Measurements from ENCODE around the gene CACNB4.

Gene CACNB4

DNA sequence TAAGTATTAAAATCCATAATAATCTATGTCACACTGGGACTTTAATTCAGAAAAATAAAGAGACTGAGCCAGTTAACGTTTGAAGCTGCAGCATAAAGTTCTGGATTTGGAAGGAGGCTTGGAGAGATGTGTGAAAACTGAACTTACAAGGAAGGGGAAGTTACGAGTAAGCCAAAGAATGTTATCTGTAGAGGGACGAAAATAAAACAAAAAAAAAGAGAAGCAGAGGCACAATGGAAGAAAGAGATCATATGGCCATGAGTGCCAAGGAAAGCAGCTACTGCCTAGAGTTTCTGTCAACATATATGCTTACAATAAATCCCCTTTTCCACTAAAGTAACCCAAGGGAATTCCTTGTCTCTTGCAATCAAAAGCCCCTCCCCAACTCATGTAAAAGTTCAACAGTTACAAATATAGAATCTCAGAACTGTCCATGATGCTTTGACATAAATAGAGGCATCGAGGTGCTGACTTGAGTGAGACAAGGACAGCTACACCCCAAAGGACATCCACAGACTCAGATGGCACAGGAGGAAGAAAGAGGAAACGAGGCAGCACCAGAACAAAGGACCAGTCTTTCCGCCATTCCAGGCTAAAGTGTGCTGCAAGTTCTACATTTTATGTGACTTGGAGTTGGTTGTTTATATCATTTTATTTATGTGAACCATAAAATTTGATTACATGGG lies 254.5 kb downstream of the CACNB4 start:
- TF ChIP-seq, protein P1, sequence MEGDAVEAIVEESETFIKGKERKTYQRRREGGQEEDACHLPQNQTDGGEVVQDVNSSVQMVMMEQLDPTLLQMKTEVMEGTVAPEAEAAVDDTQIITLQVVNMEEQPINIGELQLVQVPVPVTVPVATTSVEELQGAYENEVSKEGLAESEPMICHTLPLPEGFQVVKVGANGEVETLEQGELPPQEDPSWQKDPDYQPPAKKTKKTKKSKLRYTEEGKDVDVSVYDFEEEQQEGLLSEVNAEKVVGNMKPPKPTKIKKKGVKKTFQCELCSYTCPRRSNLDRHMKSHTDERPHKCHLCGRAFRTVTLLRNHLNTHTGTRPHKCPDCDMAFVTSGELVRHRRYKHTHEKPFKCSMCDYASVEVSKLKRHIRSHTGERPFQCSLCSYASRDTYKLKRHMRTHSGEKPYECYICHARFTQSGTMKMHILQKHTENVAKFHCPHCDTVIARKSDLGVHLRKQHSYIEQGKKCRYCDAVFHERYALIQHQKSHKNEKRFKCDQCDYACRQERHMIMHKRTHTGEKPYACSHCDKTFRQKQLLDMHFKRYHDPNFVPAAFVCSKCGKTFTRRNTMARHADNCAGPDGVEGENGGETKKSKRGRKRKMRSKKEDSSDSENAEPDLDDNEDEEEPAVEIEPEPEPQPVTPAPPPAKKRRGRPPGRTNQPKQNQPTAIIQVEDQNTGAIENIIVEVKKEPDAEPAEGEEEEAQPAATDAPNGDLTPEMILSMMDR (conservative IDR thresholded peaks at IDR 0.05; ENCODE audit: low read length) = no peak
- no peak for DNase-seq (ENCODE audit: low read depth)
- H3K4me3 ChIP-seq (ENCODE audit: low read length) = no peak overlapping the region

DNA sequence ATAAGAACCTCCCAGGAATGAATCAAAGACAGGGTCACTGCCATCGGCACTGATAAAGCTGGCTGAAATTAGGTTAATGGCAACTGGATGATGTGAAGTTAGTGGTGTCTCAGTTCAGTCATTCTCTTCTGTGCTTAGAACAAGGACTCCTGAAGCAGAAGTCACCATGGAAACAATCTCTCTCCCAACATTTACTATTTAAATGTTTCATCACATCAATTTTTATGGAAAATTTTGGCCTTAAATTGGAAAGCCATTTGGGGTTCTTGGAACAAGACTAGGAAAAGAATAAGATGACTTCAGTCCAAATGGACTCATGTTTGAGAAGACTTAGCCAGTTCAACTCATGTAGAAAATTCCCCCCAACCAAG lies 255.2 kb downstream of the CACNB4 start:
- TF ChIP-seq, protein P1 (conservative IDR thresholded peaks at IDR 0.05; ENCODE audit: low read length) = no peak
- DNase-seq (ENCODE audit: low read depth) = no peak
- no peak overlapping the region for H3K4me3 ChIP-seq (ENCODE audit: low read length)

DNA sequence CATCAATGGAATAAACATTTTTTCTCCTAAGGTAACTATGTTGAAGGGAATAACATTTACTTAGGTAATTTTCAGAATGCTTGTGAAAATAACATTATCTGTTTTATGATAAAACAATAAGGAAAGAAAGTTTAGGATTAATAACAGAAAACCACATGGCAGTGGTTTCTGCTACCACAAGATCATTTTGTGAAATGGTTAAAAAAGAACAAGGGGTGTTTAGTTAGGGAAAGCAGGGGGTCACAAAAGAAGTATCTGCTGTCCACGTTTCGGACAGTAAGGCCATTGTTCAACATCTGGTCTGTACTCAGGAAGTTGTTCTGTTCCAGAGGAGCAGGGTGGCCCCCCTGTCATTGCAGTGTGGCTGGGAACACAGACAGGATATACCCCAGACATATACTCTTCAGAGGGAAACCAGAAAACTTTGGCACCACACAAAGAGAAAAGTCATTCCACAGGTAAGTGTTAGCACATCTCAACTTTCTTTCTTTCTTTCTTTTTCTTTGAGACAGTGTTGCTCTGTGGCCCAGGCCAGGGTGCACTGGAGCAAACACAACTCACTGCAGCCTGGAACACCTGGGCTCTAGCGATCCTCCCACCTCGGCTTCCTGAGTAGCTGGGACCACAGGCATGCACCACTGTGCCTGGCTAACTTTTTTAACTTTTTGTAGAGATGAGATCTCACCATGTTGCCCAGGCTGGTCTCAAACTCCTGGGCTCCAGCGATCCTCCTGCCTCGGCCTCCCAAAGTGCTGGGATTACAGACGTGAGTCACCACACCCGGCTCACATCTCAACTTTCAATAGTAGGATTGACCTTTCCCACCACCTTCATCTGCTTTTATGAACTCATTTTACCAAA lies 255.8 kb downstream of the CACNB4 start:
- TF ChIP-seq, protein P1 (conservative IDR thresholded peaks at IDR 0.05; ENCODE audit: low read length) = no peak
- no peak overlapping the region for H3K4me3 ChIP-seq (ENCODE audit: low read length)
- no peak for DNase-seq (ENCODE audit: low read depth)

DNA sequence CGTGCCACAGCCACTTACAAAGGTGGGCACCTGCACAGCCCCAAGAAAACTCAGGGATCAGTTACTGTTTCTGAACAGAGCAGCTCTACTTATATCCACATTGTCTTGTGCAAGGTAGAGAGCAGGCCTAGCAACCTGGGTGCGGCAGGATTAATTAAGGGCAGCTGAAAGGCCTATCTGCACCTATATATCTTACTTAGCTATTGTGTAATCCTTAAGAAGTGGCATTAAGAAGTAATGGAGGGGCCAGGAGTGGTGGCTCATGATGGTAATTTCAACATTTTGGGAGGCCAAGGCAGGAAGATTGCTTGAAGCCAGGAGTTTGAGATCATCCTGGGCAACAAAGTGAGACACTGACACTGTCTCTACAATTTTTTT lies 257.8 kb downstream of the CACNB4 start:
- H3K4me3 ChIP-seq (ENCODE audit: low read length) = no peak overlapping the region
- TF ChIP-seq, protein P1 (conservative IDR thresholded peaks at IDR 0.05; ENCODE audit: low read length) = no peak
- DNase-seq (ENCODE audit: low read depth) = no peak

DNA sequence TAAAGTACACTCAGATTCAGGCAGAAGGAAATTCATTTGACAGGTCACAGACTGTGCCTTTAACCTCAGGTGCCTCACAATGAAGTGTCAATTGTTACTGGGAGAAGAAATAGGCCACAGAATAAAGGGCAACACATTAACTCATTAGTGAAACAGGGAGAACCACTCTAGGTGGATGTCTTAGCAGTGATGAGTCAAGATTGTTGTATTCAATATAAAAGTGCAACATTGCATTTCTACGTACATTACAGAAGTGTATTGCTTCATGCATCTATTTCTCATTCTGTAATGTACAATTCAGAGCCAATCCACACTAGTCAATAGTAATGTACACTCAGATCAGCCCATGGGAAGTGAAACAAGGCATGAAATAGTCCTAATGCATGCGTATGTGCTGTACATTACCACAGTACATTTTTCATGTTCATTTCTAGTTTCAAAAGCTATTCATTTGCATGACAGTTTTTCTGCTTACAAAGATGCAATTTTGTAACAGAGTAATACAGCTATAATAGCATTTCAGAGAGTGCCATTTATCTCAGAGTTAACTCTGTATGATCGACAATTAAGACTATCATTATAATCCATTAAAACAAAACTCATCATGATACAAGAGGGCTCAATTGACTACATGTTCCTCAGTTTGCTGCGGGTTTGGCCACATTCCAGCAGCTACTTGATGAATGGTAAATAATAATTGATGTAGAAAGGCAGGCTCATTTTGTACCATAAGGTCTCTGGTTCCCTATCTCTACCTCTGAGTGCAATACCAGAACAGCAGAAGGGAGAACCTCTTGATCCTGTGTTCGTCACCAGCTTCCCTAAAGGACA lies 258.4 kb downstream of the CACNB4 start:
- H3K4me3 ChIP-seq (ENCODE audit: low read length) = no peak overlapping the region
- DNase-seq (ENCODE audit: low read depth) = no peak
- TF ChIP-seq, protein P1 (conservative IDR thresholded peaks at IDR 0.05; ENCODE audit: low read length) = no peak

DNA sequence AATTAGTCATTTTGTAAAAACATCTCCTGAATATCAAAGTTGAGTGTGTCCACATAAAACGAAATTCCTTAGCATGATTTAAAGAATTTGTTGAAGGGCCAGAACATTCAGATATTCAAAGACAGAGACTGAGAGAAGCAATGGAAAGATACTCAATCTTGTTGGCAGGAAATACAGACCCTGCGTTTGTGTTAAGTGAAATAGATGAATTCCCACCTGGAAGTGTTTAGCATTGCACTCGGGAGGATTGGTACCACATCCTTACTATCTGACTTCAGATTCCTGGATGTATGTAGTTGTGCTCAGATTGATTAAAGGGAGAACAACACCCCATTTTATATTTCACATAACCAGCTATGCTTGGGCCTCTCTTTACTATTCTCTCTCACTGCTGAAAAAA lies 260.9 kb downstream of the CACNB4 start:
- DNase-seq (ENCODE audit: low read depth) = no peak
- no peak overlapping the region for H3K4me3 ChIP-seq (ENCODE audit: low read length)
- TF ChIP-seq, protein P1 (conservative IDR thresholded peaks at IDR 0.05; ENCODE audit: low read length) = no peak

Data from AG10803 (cell line).